ENCODE results near the gene ZNF341.

The ZNF341 gene

DNA sequence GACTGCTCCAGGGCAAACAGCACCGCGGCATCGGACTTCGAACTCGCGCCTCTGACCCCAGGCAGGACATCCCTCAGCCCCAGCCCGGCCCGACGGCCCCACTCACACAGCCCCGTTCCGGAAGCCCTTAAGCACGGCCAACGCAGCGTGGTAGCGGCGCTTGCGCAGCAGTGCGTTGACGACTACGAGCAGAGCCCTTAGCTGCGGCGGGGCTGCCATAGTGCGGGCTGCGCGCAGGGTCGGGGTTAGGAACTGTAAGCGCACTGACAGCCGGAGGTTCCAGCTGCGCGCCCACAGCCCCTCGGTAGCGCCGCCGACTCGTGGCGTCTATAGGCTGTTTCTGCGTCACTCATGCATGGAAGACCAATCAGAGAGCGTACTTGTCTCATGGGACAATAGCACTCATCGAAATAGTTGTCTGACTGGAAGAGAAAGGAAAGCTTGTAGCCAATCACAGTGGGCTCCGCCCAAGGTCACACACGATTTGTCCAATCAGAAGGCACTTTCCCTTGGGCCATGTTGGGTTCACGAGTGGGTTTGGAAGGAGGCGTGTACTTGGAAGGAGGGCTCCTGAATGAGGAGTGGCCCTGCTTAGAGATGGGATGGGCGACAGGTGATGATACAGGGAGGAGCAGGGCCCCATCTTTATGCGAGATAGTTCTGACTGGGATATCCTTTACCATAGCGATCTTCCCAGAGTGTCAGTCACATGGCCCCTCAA, 11.6 kb upstream of the ZNF341 start, which contains the start of gene PXMP4:
Gene PXMP4, minus strand, starts transcription at position 322 of the 721 bp plus-strand sequence. Its CDS starts 103 bp downstream, at position 219.
- TF ChIP-seq, protein P1, sequence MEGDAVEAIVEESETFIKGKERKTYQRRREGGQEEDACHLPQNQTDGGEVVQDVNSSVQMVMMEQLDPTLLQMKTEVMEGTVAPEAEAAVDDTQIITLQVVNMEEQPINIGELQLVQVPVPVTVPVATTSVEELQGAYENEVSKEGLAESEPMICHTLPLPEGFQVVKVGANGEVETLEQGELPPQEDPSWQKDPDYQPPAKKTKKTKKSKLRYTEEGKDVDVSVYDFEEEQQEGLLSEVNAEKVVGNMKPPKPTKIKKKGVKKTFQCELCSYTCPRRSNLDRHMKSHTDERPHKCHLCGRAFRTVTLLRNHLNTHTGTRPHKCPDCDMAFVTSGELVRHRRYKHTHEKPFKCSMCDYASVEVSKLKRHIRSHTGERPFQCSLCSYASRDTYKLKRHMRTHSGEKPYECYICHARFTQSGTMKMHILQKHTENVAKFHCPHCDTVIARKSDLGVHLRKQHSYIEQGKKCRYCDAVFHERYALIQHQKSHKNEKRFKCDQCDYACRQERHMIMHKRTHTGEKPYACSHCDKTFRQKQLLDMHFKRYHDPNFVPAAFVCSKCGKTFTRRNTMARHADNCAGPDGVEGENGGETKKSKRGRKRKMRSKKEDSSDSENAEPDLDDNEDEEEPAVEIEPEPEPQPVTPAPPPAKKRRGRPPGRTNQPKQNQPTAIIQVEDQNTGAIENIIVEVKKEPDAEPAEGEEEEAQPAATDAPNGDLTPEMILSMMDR (IDR thresholded peaks at IDR 0.05), result no peak

DNA sequence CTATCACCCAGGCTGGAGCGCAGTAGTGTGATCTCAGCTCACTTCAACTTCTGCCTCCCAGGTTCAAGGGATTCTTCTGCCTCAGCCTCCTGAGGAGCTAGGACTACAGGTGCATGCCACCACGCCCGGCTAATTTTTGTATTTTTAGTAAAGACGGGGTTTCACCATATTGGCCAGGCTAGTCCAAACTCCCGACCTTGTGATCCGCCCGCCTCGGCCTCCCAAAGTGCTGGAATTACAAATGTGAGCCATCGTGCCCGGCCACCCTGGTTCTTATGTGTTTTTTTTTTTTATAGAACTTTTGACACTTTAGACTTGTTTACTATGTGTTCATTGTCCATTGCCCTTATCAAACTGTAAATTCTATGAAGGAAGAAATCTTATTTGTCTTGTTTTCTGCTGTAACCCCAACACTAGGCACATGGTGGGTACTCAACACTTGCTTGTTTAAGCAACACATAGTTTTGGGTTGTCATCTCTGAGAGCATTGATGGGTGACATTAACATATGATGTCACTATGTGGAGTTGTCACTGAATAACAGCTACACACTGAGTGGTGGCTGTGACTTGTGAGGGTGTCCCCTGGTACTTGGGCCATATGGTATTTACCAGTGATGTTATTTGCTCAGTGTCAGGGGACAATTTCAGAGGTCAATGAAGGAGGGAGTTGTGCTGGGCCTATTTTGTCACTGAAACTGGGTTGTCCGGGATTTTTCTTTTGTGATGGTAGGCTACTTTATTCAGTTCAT, 10.2 kb upstream of the ZNF341 start:
- TF ChIP-seq, protein P1 (IDR thresholded peaks at IDR 0.05), result no peak

DNA sequence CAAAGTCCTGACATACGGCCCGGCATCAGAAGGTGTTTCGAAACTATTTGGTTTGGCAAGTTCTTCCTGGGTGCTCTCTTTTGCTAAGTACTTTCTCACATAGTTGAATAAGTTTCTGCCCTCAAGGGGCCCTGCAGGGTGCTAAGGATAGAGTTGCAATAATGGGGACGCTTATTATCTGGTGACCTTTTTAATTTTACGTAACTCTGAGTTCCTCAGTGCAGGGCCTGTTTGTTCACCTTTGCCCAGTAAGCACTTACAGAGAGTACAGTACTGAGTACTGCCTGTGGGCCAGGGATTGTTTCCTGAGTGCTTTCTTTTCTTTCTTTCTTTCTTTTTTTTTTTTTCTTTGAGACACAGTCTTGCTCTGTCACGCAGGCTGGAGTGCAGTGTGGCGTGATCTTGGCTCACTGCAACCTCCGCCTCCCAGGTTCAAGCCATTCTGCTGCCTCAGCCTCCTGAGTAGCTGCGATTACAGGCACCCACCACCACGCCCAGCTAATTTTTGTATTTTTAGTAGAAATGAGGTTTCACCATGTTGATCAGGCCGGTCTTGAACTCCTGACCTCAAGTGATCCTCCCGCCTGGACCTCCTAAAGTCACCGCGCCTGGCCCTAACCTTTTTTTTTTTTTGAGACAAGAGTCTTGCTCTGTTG, 7.2 kb upstream of the ZNF341 start:
- TF ChIP-seq, protein P1 (IDR thresholded peaks at IDR 0.05), result no peak

DNA sequence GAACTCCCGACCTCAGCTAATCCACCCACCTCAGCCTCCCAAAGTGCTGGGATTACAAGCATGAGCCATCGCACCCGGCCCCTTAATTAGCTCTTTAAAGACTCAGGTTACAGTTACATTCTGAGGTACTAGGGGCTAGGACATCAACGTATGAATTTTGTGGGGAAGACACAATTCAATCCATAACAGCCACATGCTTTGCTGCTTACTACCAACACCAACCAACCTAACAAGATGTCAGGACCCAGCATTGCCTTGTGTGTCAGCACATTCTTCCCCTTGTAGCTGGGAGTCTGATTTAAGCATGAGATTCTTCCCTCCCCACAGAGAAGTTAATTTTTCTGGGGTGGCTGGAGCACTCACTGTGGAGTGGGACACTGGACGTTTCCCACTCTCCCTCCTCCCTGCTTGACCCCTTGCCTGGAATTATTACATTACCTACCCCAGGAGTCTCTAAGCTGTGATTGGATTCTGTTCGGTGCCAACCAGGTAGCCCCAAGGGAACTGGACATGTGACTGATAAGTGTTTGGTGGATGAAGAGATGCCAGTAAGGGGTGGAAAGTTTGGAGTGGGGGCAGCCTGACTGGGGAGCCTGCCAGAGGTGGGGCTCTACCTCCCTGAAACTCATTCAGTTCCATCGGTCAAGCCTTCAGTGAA, 6.1 kb upstream of the ZNF341 start:
- TF ChIP-seq, protein P1 (IDR thresholded peaks at IDR 0.05), result no peak

DNA sequence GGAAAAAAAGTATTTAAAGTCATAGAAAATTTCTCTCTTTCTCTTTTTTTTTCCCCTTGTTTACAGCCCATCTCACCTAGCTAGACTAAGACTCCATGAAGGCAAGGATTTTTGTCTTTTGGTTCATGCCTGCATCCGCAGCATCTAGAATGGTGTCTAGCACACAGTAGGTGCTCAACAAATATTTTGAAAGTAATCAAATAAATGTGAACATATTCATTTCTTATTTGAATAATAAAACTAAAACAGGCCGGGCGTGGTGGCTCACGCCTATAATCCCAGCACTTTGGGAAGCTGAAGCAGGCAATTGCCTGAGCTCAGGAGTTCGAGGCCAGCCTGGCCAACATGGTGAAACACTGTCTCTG, 4.7 kb upstream of the ZNF341 start:
- TF ChIP-seq, protein P1 (IDR thresholded peaks at IDR 0.05), result no peak

DNA sequence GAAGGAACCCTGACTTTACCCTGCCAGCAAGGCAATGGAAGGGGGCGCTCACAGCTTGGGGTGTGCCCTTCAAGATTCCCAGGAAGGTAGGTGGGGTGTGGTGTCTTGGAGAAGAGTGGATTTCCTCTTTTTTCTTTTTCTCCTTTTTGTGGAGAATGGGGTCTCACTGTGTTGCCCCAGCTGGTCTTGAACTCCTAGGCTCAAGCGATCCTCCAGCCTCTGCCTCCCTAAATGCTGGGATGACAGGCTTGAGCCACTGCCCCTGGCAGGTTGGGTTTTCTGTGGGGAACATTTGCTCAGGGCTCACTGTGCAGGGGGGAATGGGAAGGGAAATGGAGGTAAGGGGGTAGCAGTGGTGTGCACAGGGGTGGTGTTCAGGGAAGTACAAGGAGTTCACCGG, 4.0 kb upstream of the ZNF341 start:
- TF ChIP-seq, protein P1 (IDR thresholded peaks at IDR 0.05), result no peak

DNA sequence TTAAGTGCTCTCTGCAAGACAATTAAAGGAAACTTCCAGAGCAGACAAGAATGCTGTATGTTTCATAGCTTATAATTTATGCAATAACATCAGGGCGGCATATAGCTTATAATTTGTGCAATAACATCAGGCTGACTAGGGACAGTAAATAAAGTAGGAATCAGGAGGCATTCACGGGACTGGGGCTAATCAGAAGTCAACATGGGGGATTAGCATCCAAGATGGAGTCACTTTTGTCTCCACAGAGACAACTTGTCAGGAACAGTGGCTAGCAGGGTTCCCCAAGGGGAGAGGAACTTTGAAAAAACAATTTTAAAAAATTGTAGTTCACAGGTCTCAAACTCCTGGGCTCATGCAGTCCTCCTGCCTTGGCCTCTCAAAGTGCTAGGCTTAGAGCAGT, 3.3 kb upstream of the ZNF341 start:
- TF ChIP-seq, protein P1 (IDR thresholded peaks at IDR 0.05), result no peak

Measured in LNCAP (cell line).